Effector memory CD4-positive, alpha-beta T cell (primary cell): ENCODE data around the gene INTS11.
A peak's percentile ranks its signal among the peaks of the same experiment; 100 is the strongest.

Source experiments
- DNase-seq, 3 donors: peaks; one replicate each; pipeline ENCODE4 v3.0.0-alpha.2; 2020
- H3K27ac ChIP-seq: 2 replicates; pipeline ENCODE4 v1.7.0; 2013; ENCODE audit warnings: mild to moderate bottlenecking, low read length, moderate library complexity; ENCODE audit not compliant: insufficient read depth, poor library complexity, severe bottlenecking
- H3K27me3 ChIP-seq: replicated peaks from 2 replicates; pipeline ENCODE4 v1.7.0; 2013; ENCODE audit warnings: mild to moderate bottlenecking, low read length; ENCODE audit not compliant: insufficient read depth, control insufficient read depth, poor library complexity, severe bottlenecking
- H3K36me3 ChIP-seq: 2 replicates; pipeline ENCODE4 v1.7.0; 2013; ENCODE audit warnings: mild to moderate bottlenecking, low read length, moderate library complexity; ENCODE audit not compliant: control insufficient read depth, insufficient read depth
- H3K4me1 ChIP-seq: 2 replicates; pipeline ENCODE4 v1.7.0; 2013; ENCODE audit warnings: low read length, mild to moderate bottlenecking; ENCODE audit not compliant: control insufficient read depth, insufficient read depth, poor library complexity, severe bottlenecking
- H3K4me3 ChIP-seq: 2 replicates; pipeline ENCODE4 v1.7.0; 2013; ENCODE audit warnings: low read length, low read depth, mild to moderate bottlenecking; ENCODE audit not compliant: insufficient read depth, poor library complexity, severe bottlenecking
- H3K9me3 ChIP-seq: 2 replicates; pipeline ENCODE4 v1.7.0; 2013; ENCODE audit warnings: mild to moderate bottlenecking, low read length, moderate library complexity; ENCODE audit not compliant: control insufficient read depth

The INTS11 gene

DNA sequence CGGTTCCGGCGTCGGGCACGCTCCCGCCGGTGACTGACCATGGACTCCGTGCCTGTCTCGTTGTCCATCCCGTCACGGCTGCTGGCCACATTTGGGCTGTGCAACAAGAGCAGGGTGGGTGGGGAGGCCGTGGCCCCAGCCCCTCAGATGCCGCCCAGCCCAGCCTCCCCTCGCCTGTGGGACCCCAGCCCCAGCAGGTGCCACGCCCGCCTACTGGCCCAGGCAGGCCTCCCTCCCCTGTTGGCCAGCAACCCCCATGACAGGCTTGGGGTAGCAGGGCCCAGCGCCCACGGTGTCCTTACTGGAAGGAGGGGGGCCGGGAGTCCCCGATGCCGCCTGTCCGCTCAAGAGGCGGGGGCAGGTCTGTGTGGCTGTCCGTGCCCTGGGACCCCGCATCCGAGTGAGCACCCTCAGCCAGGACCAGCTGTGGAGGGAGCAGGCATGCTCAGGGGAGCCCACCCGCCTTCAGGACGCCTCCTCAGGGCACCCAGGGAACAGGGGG is 17.7 kb upstream of the INTS11 start:
- Histone ChIP-seq H3K27ac (no peak overlapping the region), H3K36me3 (peaks cover 11% of the 10 kb centered on the region), H3K9me3 (no peaks in the 10 kb centered on the region), H3K4me1 (peaks cover 2% of the 10 kb centered on the region), H3K27me3 (no peaks in the 10 kb centered on the region), H3K4me3 (no peak overlapping the region)
- DNase-seq, result no peak

- H3K27ac ChIP-seq, result no peak overlapping the region
- H3K27me3 ChIP-seq, result no peaks in the 10 kb centered on the region
- H3K9me3 ChIP-seq, result no peaks in the 10 kb centered on the region
- H3K4me1 ChIP-seq, result no peaks in the 10 kb centered on the region
- DNase-seq, result no peak
- H3K36me3 ChIP-seq, result peaks cover 11% of the 10 kb centered on the region
- H3K4me3 ChIP-seq, result no peak overlapping the region
These were observed 17.1 kb upstream of the INTS11 start for GRCh38 chr1:1341549-1342021.

GRCh38 chr1:1340791-1341548 is 16.5 kb upstream of the INTS11 start:
- DNase-seq, result no peak
- Histone ChIP-seq H3K36me3 (peaks cover 11% of the 10 kb centered on the region), H3K4me1 (no peaks in the 10 kb centered on the region), H3K27me3 (no peaks in the 10 kb centered on the region), H3K4me3 (no peak overlapping the region), H3K27ac (no peak overlapping the region), H3K9me3 (no peaks in the 10 kb centered on the region)

DNA sequence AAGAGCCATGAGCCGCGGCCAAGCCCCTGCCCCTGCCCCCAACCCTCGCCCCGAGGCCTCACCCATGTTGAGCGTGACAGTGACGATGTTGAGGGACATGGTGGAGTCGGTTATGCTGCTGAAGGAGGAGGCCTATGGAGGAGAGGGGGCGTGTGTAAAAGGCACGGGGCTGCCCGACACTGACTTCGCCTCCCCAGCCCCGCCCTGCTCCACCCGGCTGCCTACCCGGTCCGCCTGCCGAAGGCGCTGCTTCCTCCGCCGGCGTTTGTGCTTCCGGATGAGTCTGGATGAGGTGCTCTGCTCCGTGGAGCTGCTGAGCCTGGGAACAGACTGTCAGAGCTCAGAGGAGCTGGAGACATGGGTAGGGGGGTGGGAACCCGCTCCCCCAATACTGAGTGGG is 15.7 kb upstream of the INTS11 start:
- Histone ChIP-seq H3K36me3 (peaks cover 11% of the 10 kb centered on the region), H3K9me3 (no peaks in the 10 kb centered on the region), H3K4me3 (no peak overlapping the region)

GRCh38 chr1:1338278-1338677 is 13.8 kb upstream of the INTS11 start:
- Histone ChIP-seq H3K36me3 (peaks cover 11% of the 10 kb centered on the region), H3K9me3 (no peaks in the 10 kb centered on the region), H3K27ac (no peak overlapping the region), H3K4me3 (no peak overlapping the region), H3K4me1 (no peaks in the 10 kb centered on the region), H3K27me3 (no peaks in the 10 kb centered on the region)
- DNase-seq, result no peak

More for the DNA sequence above, 15.7 kb upstream of the INTS11 start:
- Histone ChIP-seq H3K27me3 (no peaks in the 10 kb centered on the region), H3K27ac (no peak overlapping the region), H3K4me1 (no peaks in the 10 kb centered on the region)
- no peak for DNase-seq

DNA sequence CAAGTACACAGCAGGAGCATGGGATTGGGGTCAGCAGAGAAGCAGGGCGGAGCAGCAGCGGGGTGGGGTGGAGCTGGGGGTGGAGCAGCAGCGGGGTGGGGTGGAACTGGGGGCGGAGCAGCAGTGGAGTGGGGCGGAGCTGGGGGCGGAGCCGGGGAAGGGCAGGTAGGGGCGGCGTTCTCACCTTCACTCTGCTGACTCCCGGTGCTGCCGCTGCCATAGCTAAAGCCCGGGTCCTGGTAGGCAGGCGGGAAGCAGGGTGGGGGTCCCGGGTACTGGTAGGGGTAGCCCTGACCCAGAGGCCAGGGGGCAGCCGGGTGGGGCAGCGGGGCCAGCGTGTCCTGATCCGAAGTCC is 13.3 kb upstream of the INTS11 start:
- Histone ChIP-seq H3K27ac (no peak overlapping the region), H3K4me1 (no peaks in the 10 kb centered on the region), H3K27me3 (no peaks in the 10 kb centered on the region), H3K4me3 (no peak overlapping the region), H3K36me3 (peaks cover 11% of the 10 kb centered on the region), H3K9me3 (no peaks in the 10 kb centered on the region)
- DNase-seq, result peak in 1 of 3 donors; percentile 9

DNA sequence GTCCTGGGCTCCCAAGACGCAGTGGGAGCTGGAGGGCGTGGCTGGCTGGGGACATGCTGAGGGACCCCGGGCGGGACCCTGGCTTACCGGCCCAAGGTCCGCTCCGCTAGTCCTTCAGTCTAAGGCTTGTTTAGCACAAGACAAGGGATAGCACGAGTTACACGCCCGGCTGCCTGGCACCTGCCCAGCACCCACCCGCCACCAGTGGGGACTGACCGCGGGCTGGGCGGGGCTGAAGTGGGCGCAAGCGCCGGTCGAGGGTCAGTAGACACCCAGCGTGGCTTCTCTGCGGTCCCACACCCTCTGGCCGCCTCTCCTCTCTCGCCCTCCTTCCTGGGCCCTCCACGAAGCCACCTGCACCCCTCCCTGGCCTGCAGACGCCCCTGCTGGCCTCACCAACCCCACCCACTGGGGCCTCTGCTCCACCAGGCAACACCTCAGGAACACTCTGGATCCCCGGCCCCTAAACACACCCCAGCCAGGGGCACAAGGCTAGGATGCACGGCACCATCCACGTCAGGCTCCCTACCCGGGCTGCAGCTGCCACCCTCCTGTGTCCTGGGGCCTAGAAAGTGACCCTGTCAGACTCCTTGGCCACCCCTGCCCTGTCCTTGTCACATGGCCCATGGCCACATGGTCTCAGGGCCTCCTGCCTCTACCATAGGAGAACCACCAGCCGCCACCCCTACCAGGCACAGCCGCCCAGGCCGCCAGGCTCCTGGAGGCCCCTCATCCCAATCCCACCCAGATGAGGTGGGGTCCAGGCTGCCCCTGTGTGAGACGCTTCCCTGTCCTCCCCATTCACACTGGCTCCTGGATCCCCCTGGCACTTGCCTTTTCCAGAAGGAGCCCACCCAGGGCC is 12.7 kb upstream of the INTS11 start:
- H3K27ac ChIP-seq, result no peak overlapping the region
- no peaks in the 10 kb centered on the region for H3K27me3 ChIP-seq
- no peaks in the 10 kb centered on the region for H3K9me3 ChIP-seq
- H3K4me1 ChIP-seq, result no peaks in the 10 kb centered on the region
- no peak for DNase-seq
- H3K36me3 ChIP-seq, result peaks cover 11% of the 10 kb centered on the region
- no peak overlapping the region for H3K4me3 ChIP-seq

GRCh38 chr1:1336446-1336845 is 12.0 kb upstream of the INTS11 start:
- H3K9me3 ChIP-seq, result no peaks in the 10 kb centered on the region
- no peak overlapping the region for H3K4me3 ChIP-seq
- H3K27ac ChIP-seq, result no peak overlapping the region
- no peaks in the 10 kb centered on the region for H3K4me1 ChIP-seq
- no peaks in the 10 kb centered on the region for H3K27me3 ChIP-seq
- H3K36me3 ChIP-seq, result peaks cover 11% of the 10 kb centered on the region
- no peak for DNase-seq

DNA sequence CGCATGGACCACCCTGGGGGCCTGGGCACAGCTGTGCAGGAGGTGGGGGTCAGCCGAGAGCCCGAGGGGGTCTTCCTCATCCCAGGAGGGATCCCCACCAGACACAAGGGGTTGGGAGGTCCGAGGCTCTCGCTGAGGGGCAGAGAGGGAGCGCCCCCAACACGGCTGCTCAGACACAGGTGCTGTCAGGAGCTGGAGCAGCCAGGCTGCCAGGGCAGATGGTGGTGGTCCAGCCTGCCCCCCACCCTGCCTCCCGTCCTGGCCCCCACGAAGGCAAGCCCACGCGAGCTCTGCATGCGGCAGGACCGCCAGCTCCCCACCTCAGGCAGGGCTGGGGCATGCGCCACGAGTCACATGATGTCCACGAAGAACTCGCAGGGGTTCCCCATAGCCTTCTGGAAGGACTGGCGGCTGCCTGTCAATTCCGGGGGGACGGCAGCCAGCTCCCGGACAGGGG is 11.4 kb upstream of the INTS11 start:
- H3K36me3 ChIP-seq, result peaks cover 11% of the 10 kb centered on the region
- no peak overlapping the region for H3K4me3 ChIP-seq

DNA sequence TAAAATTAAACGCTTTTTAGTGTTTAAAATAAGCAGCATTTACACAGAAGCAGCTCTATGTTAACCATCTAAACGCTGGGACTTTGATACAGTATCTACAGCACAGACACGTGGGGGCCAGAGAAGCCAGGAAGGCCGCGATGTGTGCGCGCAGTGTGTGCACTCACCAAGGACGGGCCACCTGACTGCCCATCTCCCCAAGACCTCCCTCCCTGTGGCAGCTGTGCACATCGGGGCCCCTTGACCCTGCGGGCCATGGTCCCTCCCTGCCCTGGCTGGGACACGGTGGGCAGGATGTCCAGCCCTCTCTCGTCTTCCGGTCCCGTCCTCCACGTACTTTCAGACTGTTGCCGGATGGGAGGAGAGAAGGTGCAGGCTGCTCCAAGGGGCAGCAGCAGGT is 10.8 kb upstream of the INTS11 start:
- Histone ChIP-seq H3K36me3 (peaks cover 11% of the 10 kb centered on the region), H3K9me3 (no peaks in the 10 kb centered on the region), H3K27ac (no peak overlapping the region), H3K4me3 (no peak overlapping the region), H3K27me3 (no peaks in the 10 kb centered on the region), H3K4me1 (peaks cover 3% of the 10 kb centered on the region)
- DNase-seq, result no peak

More for the DNA sequence above, 11.4 kb upstream of the INTS11 start:
- H3K27ac ChIP-seq, result no peak overlapping the region
- H3K27me3 ChIP-seq, result no peaks in the 10 kb centered on the region
- H3K4me1 ChIP-seq, result peaks cover 3% of the 10 kb centered on the region
- H3K9me3 ChIP-seq, result no peaks in the 10 kb centered on the region
- no peak for DNase-seq
